GM12874 (cell line): Measurements from ENCODE around the gene KDM1B.

Experiments
- CTCF ChIP-seq: IDR thresholded peaks from 2 replicates; pipeline ENCODE4 v1.5.1; 2011; ENCODE audit warnings: low read depth, mild to moderate bottlenecking, control low read depth, low read length, moderate library complexity; ENCODE audit not compliant: insufficient read depth

KDM1B gene, protein sequence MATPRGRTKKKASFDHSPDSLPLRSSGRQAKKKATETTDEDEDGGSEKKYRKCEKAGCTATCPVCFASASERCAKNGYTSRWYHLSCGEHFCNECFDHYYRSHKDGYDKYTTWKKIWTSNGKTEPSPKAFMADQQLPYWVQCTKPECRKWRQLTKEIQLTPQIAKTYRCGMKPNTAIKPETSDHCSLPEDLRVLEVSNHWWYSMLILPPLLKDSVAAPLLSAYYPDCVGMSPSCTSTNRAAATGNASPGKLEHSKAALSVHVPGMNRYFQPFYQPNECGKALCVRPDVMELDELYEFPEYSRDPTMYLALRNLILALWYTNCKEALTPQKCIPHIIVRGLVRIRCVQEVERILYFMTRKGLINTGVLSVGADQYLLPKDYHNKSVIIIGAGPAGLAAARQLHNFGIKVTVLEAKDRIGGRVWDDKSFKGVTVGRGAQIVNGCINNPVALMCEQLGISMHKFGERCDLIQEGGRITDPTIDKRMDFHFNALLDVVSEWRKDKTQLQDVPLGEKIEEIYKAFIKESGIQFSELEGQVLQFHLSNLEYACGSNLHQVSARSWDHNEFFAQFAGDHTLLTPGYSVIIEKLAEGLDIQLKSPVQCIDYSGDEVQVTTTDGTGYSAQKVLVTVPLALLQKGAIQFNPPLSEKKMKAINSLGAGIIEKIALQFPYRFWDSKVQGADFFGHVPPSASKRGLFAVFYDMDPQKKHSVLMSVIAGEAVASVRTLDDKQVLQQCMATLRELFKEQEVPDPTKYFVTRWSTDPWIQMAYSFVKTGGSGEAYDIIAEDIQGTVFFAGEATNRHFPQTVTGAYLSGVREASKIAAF

GRCh38 chr6:18155150-18155863 lies at the start of gene KDM1B:
KDM1B (plus strand) TSS chr6:18155422; CDS start chr6:18159896, 4,474 bp downstream.
- no peak for TF ChIP-seq CTCF

- TF ChIP-seq CTCF, result no peak
These were observed 48.2 kb upstream of the KDM1B start for GRCh38 chr6:18107061-18107460.

GRCh38 chr6:18110162-18110561 lies 45.1 kb upstream of the KDM1B start:
- no peak for TF ChIP-seq CTCF

- TF ChIP-seq CTCF, result no peak
These were observed 39.9 kb upstream of the KDM1B start for GRCh38 chr6:18115356-18115755.

GRCh38 chr6:18117136-18117535 lies 38.1 kb upstream of the KDM1B start:
- TF ChIP-seq CTCF, result no peak

DNA sequence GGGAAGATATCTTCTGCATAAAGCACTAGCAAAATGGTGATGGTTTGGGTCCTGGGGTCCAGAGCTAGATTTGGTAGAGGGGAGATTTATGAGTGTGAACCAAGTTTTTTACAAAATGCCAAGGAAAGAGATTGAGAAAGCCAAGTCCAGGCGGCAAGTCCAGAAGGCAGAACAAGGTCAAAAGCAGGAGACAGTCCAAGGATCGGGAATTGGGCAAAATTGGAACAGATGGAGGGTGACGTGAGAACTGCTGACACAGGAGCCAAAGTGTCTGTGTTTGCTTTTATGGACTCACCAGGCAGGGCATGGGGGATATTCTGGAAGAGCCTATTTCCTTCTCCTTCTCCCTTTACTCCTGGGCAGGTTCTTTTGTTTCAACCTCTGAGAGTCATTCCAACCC lies 36.9 kb upstream of the KDM1B start:
- TF ChIP-seq CTCF, result no peak

DNA sequence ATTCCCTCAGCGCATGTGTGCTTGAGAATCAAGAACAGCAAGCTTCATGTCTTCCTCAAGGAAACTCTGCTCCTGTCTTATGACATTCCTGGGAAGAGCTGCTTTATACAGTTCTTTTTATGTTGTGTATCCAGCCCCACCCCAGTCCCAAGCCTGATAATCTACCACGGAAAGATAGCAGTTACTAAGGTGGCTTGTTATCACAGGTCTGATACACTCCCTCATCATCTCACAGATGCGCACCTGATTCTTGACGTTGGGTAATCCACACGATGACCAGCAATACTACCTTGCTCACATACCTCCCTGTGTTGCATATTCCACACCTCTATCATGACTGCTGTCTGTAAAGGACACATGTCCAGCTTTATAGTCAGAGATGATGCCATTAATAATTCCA lies 36.0 kb upstream of the KDM1B start:
- no peak for TF ChIP-seq CTCF
